Measurements from ENCODE around the gene RPS16.

Gene RPS16

GRCh38 chr19:39390451-39390750, 45.3 kb downstream of the RPS16 start:
- DNase-seq (ENCODE audit: low read depth in 1 of 2, low spot score in 1 of 2): peak in 1 of 2 donors; percentile 73

- DNase-seq (ENCODE audit: low read depth in 1 of 2, low spot score in 1 of 2): no peak
These were observed 45.9 kb downstream of the RPS16 start for GRCh38 chr19:39389631-39390414.

GRCh38 chr19:39388657-39389056, 47.1 kb downstream of the RPS16 start:
- no peak for DNase-seq (ENCODE audit: low read depth in 1 of 2, low spot score in 1 of 2)

- DNase-seq (ENCODE audit: low read depth in 1 of 2, low spot score in 1 of 2): no peak
These were observed 49.2 kb downstream of the RPS16 start for GRCh38 chr19:39386557-39386956.

- DNase-seq (ENCODE audit: low read depth in 1 of 2, low spot score in 1 of 2): no peak
These were observed 49.9 kb downstream of the RPS16 start for GRCh38 chr19:39385629-39386411.

GRCh38 chr19:39384839-39385568, 50.7 kb downstream of the RPS16 start:
- no peak for DNase-seq (ENCODE audit: low read depth in 1 of 2, low spot score in 1 of 2)

Data from activated CD4-positive, alpha-beta T cell treated with anti-CD3 and anti-CD28 coated beads, Interleukin-2, amount 50 U/mL, for 24 hours (primary cell).